ENCODE results near the gene PRKRIP1. TPM values are rescaled to one million over a fixed set of nuclear protein-coding genes. Genes with fewer than 3 reads are reported as not detected.

The PRKRIP1 gene
- total RNA-seq, 1 donor from 2014 or later, result 11.1 TPM

Small RNA genes within 50 kb of the gene (microRNA-seq; reads per million reads assigned to microRNA genes)
- gene MIR4467, result not detected
- gene MIR5090, result not detected
- not detected for gene MIR548O

Other genes starting within 250 kb of the PRKRIP1 start
- gene SH2B2, start 109.5 kb upstream of the PRKRIP1 start, total RNA-seq, result 1.0 TPM
- gene SPDYE6, start 39.9 kb upstream of the PRKRIP1 start, total RNA-seq, result not detected
- gene ORAI2, start 37.2 kb downstream of the PRKRIP1 start, total RNA-seq, result 2.6 TPM
- gene ALKBH4, start 68.5 kb downstream of the PRKRIP1 start, total RNA-seq, result 6.0 TPM
- gene LRWD1, start 68.6 kb downstream of the PRKRIP1 start, total RNA-seq, result 11.2 TPM
- gene POLR2J, start 82.6 kb downstream of the PRKRIP1 start, total RNA-seq, result 55.8 TPM
- 5.7 TPM for gene RASA4B, start 121.4 kb downstream of the PRKRIP1 start, total RNA-seq
- 2.9 TPM for gene UPK3BL2, start 147.3 kb downstream of the PRKRIP1 start, total RNA-seq
- not detected for gene SPDYE2, start 154.9 kb downstream of the PRKRIP1 start, total RNA-seq
- 8.6 TPM for gene POLR2J3, start 176.2 kb downstream of the PRKRIP1 start, total RNA-seq
- 14.7 TPM for gene RASA4, start 220.4 kb downstream of the PRKRIP1 start, total RNA-seq
- gene UPK3BL1, start 246.4 kb downstream of the PRKRIP1 start, total RNA-seq, result 14.5 TPM